GM23338 (cell line): Measurements from ENCODE around the gene PPP1R3G.

Experiments used
- CREB1 ChIP-seq: fragments of 250-450 bp; sonication (Bioruptor Pico); IDR thresholded peaks from 2 replicates; pipeline ENCODE4 v1.5.0; 2020; ENCODE audit warnings: low read depth, mild to moderate bottlenecking, moderate library complexity
- CTCF ChIP-seq, 2 experiments: fragments of 200-600 bp in 1 of 2; sonication (generic) in 1 of 2; conservative IDR thresholded peaks; 2 replicates each; pipeline versions ENCODE4 v1.5.1 to v1.6.1; 2016 to 2017; ENCODE audit warnings: antibody characterized with exemption in 2 of 2, low read depth in 2 of 2, mild to moderate bottlenecking in 2 of 2, moderate library complexity in 1 of 2
- EZH2 ChIP-seq: fragments of 200-600 bp; sonication (generic); IDR thresholded peaks from one replicate; pipeline ENCODE4 v1.8.0; 2017; ENCODE audit warnings: antibody characterized with exemption, mild to moderate bottlenecking, low read depth; ENCODE audit not compliant: unreplicated experiment
- EZH2phosphoT487 ChIP-seq: fragments of 200-600 bp; sonication (generic); IDR thresholded peaks from one replicate; pipeline ENCODE4 v1.8.1; 2018; ENCODE audit warnings: antibody characterized with exemption; ENCODE audit not compliant: unreplicated experiment
- JUNB ChIP-seq: IDR thresholded peaks from one replicate; pipeline ENCODE4 v1.6.1; 2016; ENCODE audit warnings: antibody characterized with exemption; ENCODE audit not compliant: unreplicated experiment
- NANOG ChIP-seq: IDR thresholded peaks from 2 replicates; pipeline ENCODE4 v1.6.1; 2016; ENCODE audit warnings: antibody characterized with exemption, borderline replicate concordance
- POLR2AphosphoS5 ChIP-seq: IDR thresholded peaks from 2 replicates; pipeline ENCODE4 v1.6.1; 2016; ENCODE audit warnings: antibody characterized with exemption, low read depth
- REST ChIP-seq: IDR thresholded peaks from one replicate; pipeline ENCODE4 v1.6.1; 2018; ENCODE audit warnings: antibody characterized with exemption; ENCODE audit not compliant: unreplicated experiment
- STAT1 ChIP-seq: IDR thresholded peaks from one replicate; pipeline ENCODE4 v1.6.1; 2016; ENCODE audit warnings: antibody characterized with exemption; ENCODE audit not compliant: unreplicated experiment
- ZNF114 ChIP-seq: fragments of 250-450 bp; sonication (Bioruptor Pico); IDR thresholded peaks from 2 replicates; pipeline ENCODE4 v1.5.0; 2020; ENCODE audit warnings: mild to moderate bottlenecking, moderate library complexity
- ZNF331 ChIP-seq: fragments of 250-450 bp; sonication (Bioruptor Pico); IDR thresholded peaks from 2 replicates; pipeline ENCODE4 v1.5.0; 2020; ENCODE audit warnings: low read depth, mild to moderate bottlenecking, moderate library complexity
- ZNF462 ChIP-seq: fragments of 250-450 bp; sonication (Bioruptor Pico); IDR thresholded peaks from 2 replicates; pipeline ENCODE4 v1.5.0; 2020; ENCODE audit warnings: mild to moderate bottlenecking, moderate library complexity

GRCh38 chr6:5083307-5083583, 1.9 kb upstream of the PPP1R3G start:
- TF ChIP-seq CTCF (conservative IDR thresholded peaks at IDR 0.05; ENCODE audit: low read depth in 2 of 2) (no peak), STAT1 (no peak), EZH2phosphoT487 (no peak), EZH2 (no peak), CREB1 (CRISPR knock-in tag) (no peak), POLR2AphosphoS5 (no peak), REST (no peak), NANOG (no peak), ZNF114 (CRISPR knock-in tag) (no peak), JUNB (no peak), ZNF331 (CRISPR knock-in tag) (no peak), ZNF462 (CRISPR knock-in tag) (no peak)
